ENCODE measurements around the gene CCDC6. TPM values are rescaled to one million over a fixed set of nuclear protein-coding genes. Genes with fewer than 3 reads are reported as not detected.
"Not testable (repeated sequence)": the region's sequence is repeated elsewhere in the genome, so short reads cannot be mapped to it uniquely, and the experiment has no call there.

Gene CCDC6
- total RNA-seq (2014; rRNA removed; shearing (Covaris generic)) (9.5 and 10.9 TPM in 2 replicates), total RNA-seq (2022) (22.4 and 25.4 TPM in 2 replicates), Bru-seq, nascent RNA (percentile 85 among the genes with signal in this experiment), BruChase-seq, experiment 1, labeled RNA remaining after a 6-hour chase (percentile 83 among the genes with signal in this experiment), BruChase-seq, experiment 2, labeled RNA remaining after a 2-hour chase (percentile 81 among the genes with signal in this experiment)
- long read RNA-seq, full-length matches to known transcripts: 12 of 22 reads
- long read RNA-seq, partial matches to known transcripts: 3 of 22 reads
- long read RNA-seq, other reads (novel, unspliced or antisense): 7 of 22 reads

- Histone ChIP-seq H3K9me3 (ENCODE audit: low read length) (no peaks in the 10 kb centered on the region), H3K79me2 (ENCODE audit: insufficient read depth, low read depth, low read length) (peaks cover 44% of the 10 kb centered on the region; the same call in 1 of the 2 replicates), H3K36me3 (ENCODE audit: insufficient read depth, low read length) (peaks cover 16% of the 10 kb centered on the region; the same call in 1 of the 2 replicates), H3K4me1 (ENCODE audit: insufficient read depth, low read length, poor library complexity, severe bottlenecking) (peaks cover 39% of the 10 kb centered on the region), H3K9me2 (ENCODE audit: insufficient read depth, low read length) (no peaks in the 10 kb centered on the region), H2AFZ (ENCODE audit: low read length) (peak within 1 kb of the TSS; percentile 98), H3K27ac (ENCODE audit: low read depth, low read length, poor library complexity, severe bottlenecking) (peak within 1 kb of the TSS; percentile 77), H3K4me2 (ENCODE audit: low read length) (peak within 1 kb of the TSS; percentile 90), H3K4me3 (ENCODE audit: low read depth, low read length, poor library complexity, severe bottlenecking) (peak within 1 kb of the TSS; percentile 100), H4K20me1 (ENCODE audit: insufficient read depth, low read length) (peaks cover 15% of the 10 kb centered on the region)
- CTCF ChIA-PET (ENCODE audit: unreplicated experiment): interaction anchor here (0.9 to 1.9 kb wide), 6 partner anchors 16 to 332 kb away, joined by 3 to 10 read pairs (median 4); no protein-coding TSS in a partner anchor
- intact Hi-C loops (cut with micrococcal nuclease; ENCODE audit: unreplicated experiment): loop anchor here (1.0 to 10.0 kb wide), 7 partner anchors 21 to 1642 kb away; partner anchors contain the start of genes CISD1 and IPMK
- POLR2A ChIA-PET: interaction anchor here (0.7 to 4.7 kb wide), 7 partner anchors 30 to 304 kb away, joined by 3 to 51 read pairs (median 4); no protein-coding TSS in a partner anchor
- BruUV-seq (replicated peaks): no TSS peak
- DNase-seq (ENCODE audit: low spot score): peak; percentile 92
- no peak for TF ChIP-seq EZH2phosphoT487 (IDR thresholded peaks at IDR 0.05; ENCODE audit: borderline replicate concordance, low read depth, low read length)
- TF ChIP-seq, protein P1, sequence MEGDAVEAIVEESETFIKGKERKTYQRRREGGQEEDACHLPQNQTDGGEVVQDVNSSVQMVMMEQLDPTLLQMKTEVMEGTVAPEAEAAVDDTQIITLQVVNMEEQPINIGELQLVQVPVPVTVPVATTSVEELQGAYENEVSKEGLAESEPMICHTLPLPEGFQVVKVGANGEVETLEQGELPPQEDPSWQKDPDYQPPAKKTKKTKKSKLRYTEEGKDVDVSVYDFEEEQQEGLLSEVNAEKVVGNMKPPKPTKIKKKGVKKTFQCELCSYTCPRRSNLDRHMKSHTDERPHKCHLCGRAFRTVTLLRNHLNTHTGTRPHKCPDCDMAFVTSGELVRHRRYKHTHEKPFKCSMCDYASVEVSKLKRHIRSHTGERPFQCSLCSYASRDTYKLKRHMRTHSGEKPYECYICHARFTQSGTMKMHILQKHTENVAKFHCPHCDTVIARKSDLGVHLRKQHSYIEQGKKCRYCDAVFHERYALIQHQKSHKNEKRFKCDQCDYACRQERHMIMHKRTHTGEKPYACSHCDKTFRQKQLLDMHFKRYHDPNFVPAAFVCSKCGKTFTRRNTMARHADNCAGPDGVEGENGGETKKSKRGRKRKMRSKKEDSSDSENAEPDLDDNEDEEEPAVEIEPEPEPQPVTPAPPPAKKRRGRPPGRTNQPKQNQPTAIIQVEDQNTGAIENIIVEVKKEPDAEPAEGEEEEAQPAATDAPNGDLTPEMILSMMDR (conservative IDR thresholded peaks at IDR 0.05; ENCODE audit: low read length): peak; percentile 69
Observed at GRCh38 chr10:59906417-59907202, at the start of gene CCDC6. Gene CCDC6 (minus strand): TSS chr10:59906556. CDS start chr10:59906424, 132 bp downstream.

GRCh38 chr10:59954296-59954695 lies 47.9 kb upstream of the CCDC6 start:
- no peaks in the 10 kb centered on the region for H3K4me1 ChIP-seq (ENCODE audit: insufficient read depth, low read length, poor library complexity, severe bottlenecking)
- DNase-seq (ENCODE audit: low spot score): no peak
- no peaks in the 10 kb centered on the region for H3K36me3 ChIP-seq (ENCODE audit: insufficient read depth, low read length)
- H3K79me2 ChIP-seq (ENCODE audit: insufficient read depth, low read depth, low read length): no peaks in the 10 kb centered on the region
- intact Hi-C loops (cut with micrococcal nuclease; ENCODE audit: unreplicated experiment): no loop called here
- H3K27ac ChIP-seq (ENCODE audit: low read depth, low read length, poor library complexity, severe bottlenecking): no peak overlapping the region
- no peak overlapping the region for H2AFZ ChIP-seq (ENCODE audit: low read length)
- no peaks in the 10 kb centered on the region for H3K9me2 ChIP-seq (ENCODE audit: insufficient read depth, low read length)
- H3K9me3 ChIP-seq (ENCODE audit: low read length): no peaks in the 10 kb centered on the region
- H3K4me3 ChIP-seq (ENCODE audit: low read depth, low read length, poor library complexity, severe bottlenecking): no peak overlapping the region
- no peaks in the 10 kb centered on the region for H4K20me1 ChIP-seq (ENCODE audit: insufficient read depth, low read length)
- TF ChIP-seq EZH2phosphoT487 (IDR thresholded peaks at IDR 0.05; ENCODE audit: borderline replicate concordance, low read depth, low read length): no peak
- TF ChIP-seq, protein P1 (conservative IDR thresholded peaks at IDR 0.05; ENCODE audit: low read length): no peak
- BruUV-seq (replicated peaks): no TSS peak
- ChIA-PET CTCF (ENCODE audit: unreplicated experiment) (no interaction called here), POLR2A (interaction anchor here (0.7 kb wide), 1 partner anchor 11 kb away, joined by 3 read pairs; no protein-coding TSS in a partner anchor)
- no peak overlapping the region for H3K4me2 ChIP-seq (ENCODE audit: low read length)

- H3K9me2 ChIP-seq (ENCODE audit: insufficient read depth, low read length); H3K4me3 ChIP-seq (ENCODE audit: low read depth, low read length, poor library complexity, severe bottlenecking); intact Hi-C loops (cut with micrococcal nuclease; ENCODE audit: unreplicated experiment); H3K27ac ChIP-seq (ENCODE audit: low read depth, low read length, poor library complexity, severe bottlenecking); H2AFZ ChIP-seq (ENCODE audit: low read length); BruUV-seq (replicated peaks); H3K36me3 ChIP-seq (ENCODE audit: insufficient read depth, low read length); H3K79me2 ChIP-seq (ENCODE audit: insufficient read depth, low read depth, low read length); DNase-seq (ENCODE audit: low spot score); H4K20me1 ChIP-seq (ENCODE audit: insufficient read depth, low read length); H3K9me3 ChIP-seq (ENCODE audit: low read length); H3K4me1 ChIP-seq (ENCODE audit: insufficient read depth, low read length, poor library complexity, severe bottlenecking); CTCF ChIA-PET (ENCODE audit: unreplicated experiment); H3K4me2 ChIP-seq (ENCODE audit: low read length); POLR2A ChIA-PET: not testable (repeated sequence)
Observed at GRCh38 chr10:59953711-59954110, 47.4 kb upstream of the CCDC6 start.

All from OCI-LY7 (cell line).